GM19468 (cell line): Measurements from ENCODE around the gene FGD6.
"Not testable (repeated sequence)": the region's sequence is repeated elsewhere in the genome, so short reads cannot be mapped to it uniquely, and the experiment has no call there.

Source experiments
- ATAC-seq: cut with Tn5 transposase; IDR thresholded peaks from one replicate; pipeline ENCODE4 v1.9.1; 2021; ENCODE audit warnings: mild to moderate bottlenecking, moderate library complexity, moderate number of reproducible peaks; ENCODE audit not compliant: unreplicated experiment; ENCODE audit errors: extremely low read depth

FGD6 gene

GRCh38 chr12:95184121-95184520, 33.1 kb downstream of the FGD6 start:
- no peak for ATAC-seq

- no peak for ATAC-seq
Observed at GRCh38 chr12:95182868-95183415, 34.3 kb downstream of the FGD6 start.

- no peak for ATAC-seq
Observed at GRCh38 chr12:95181103-95181502, 36.2 kb downstream of the FGD6 start.

- ATAC-seq = no peak
Observed at GRCh38 chr12:95179011-95179410, 38.3 kb downstream of the FGD6 start.

- no peak for ATAC-seq
Observed at GRCh38 chr12:95178136-95178535, 39.1 kb downstream of the FGD6 start.

DNA sequence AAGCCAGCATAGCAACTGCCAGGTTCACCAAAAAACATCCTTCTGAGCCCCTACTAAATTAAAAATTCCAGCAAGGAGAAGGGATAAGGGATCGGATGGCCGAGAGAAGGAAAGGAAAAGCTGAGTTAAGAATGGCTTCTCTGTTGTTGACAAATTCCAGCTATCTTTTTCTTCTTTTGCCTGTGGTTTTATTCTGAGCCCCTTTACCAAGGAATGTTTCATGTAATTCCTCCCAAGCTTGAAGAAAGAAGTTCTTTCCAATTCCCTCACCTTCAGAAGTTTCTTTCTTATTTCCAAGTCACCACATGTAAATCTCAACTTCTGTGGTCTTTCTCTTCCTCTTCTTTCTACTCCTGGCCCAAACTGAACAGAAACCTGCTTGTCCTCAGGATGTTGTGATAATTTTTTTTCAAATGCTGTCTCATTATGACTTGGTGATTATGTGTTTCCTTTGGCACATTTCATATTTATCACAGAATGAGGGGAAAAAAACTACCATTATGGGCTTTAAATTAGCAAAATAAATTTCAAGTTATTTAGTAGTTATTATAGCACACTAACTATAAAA, 40.0 kb downstream of the FGD6 start:
- no peak for ATAC-seq

DNA sequence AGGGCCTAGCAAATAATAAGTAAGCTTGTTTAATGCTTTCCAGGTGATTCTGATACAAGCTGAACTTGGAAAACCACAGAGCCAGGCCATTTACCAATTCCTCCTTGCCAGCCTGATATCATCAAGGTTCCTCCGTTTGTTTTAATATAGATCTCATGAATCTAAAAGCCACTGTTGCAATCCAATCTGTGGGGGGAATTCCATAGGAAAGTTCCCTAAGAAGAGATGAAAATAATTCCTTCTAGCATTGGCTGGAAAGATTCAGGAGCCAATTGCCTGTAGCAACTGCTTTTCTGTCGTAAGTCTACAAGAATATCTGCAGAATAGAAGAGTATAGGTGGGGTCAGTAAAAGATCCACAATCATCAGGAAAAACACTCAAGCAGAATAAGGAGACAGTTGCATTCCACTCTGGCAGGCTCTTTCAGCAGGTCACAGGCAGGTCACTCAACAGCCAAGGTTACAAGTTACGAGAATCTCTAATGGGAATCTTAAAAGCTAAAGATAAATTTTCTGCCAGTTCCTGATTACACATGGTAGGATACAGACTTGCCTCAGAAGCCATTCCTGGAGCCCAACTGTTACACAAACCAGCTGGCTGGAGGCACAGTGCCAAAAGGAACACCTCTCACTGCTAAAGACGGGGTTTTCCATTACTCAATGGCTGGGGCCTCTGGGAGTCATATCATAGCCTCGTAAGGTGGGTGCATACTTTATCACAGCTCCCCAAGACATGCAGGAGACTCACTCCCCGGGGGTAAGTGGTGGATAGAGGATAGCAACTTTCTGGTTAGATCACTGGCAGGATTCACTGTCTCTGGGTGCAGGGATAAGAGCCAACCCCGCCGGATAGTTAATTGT, 43.6 kb downstream of the FGD6 start:
- no peak for ATAC-seq

DNA sequence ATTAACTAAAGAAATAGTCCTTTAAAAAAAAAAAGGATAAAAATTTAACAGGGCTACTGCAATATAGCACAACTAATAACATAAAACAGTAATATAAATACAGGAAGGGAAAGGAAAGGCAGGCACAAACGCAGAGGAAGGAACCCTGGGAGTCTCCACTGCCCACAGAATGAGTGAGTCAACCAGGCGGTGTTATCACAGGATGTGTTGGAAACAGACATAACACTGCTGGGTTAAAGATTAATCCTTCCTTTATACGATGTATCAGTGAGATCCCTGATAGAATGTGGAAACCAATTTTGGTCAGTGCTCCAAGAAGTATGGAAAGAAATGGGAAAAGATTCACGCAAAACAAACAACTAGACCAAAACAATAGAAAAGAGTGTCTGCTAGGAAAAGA, 47.9 kb downstream of the FGD6 start:
- no peak for ATAC-seq

GRCh38 chr12:95168746-95169145, 48.5 kb downstream of the FGD6 start:
- no peak for ATAC-seq

GRCh38 chr12:95164656-95165055, 52.6 kb downstream of the FGD6 start:
- no peak for ATAC-seq

- no peak for ATAC-seq
Observed at GRCh38 chr12:95158919-95159318, 58.3 kb downstream of the FGD6 start.

- ATAC-seq = no peak
Observed at GRCh38 chr12:95151821-95152220, 65.4 kb downstream of the FGD6 start.

GRCh38 chr12:95151406-95151805, 65.9 kb downstream of the FGD6 start:
- ATAC-seq = no peak

GRCh38 chr12:95150501-95150900, 66.8 kb downstream of the FGD6 start:
- no peak for ATAC-seq

DNA sequence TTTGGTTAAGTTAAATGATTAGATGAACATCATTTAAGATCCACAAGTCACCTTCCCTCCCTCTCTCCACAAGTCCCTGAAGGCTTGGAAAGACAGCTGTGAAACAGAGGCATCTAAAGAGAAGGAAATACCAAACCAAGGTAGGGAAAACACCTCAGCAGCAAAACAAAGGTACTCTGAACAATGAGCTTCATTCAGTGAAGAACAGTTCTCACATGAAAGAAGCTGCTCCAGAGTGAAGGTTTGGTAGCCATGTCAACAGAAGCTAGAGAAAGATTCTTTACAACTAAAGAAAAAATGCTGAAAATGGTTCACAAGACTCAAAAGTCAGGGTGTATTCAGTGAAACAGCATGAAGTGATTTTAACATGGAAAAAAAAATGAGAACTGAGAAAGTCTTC, 69.4 kb downstream of the FGD6 start:
- ATAC-seq = no peak

DNA sequence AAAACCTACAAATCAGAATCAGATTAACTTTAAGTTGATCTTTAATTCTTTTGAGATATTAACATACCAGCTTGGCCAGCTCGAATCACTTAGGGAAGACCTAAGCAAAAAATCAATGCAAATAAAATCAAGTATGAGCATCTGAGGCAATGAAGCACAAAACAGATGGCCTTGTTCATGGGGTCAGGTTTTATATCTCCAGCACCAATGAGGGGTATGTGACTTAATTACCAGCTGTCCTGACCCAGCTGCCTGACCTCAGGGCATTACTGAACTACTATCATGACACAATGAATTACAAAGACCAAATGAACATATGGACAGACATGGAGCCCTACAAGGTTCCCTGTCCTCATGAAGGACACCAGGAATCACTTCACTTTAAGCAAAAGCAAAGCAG, 70.5 kb downstream of the FGD6 start:
- ATAC-seq = no peak

- no peak for ATAC-seq
Observed at GRCh38 chr12:95143621-95144205, 73.6 kb downstream of the FGD6 start.

GRCh38 chr12:95142431-95143151, 74.7 kb downstream of the FGD6 start:
- no peak for ATAC-seq

- ATAC-seq = no peak
Observed at GRCh38 chr12:95141310-95141709, 76.0 kb downstream of the FGD6 start.

DNA sequence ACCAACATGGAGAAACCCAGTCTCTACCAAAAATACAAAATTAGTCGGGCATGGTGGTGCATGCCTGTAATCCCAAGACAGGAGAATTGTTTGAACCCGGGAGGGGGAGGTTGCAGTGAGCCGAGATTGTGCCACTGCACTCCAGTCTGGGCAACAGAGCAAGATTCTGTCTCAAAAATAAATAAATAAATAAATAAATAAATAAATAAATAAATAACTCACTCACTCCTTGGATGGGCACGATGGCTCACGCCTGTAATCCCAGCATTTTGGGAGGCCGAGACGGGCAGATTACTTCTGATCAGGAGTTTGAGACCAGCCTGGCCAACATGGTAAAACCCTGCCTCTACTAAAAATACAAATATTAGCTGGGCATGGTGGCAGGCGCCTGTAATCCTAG, 79.2 kb downstream of the FGD6 start:
- not testable (repeated sequence) for ATAC-seq

GRCh38 chr12:95136598-95136997, 80.7 kb downstream of the FGD6 start:
- ATAC-seq = no peak
